OCI-LY7 (cell line): Measurements from ENCODE around the gene SMARCD1. TPM values are rescaled to one million over a fixed set of nuclear protein-coding genes. Genes with fewer than 3 reads are reported as not detected.

Source experiments
- BruUV-seq: library from RNA; stranded (reverse); fragments of 400-500 nt; replicated peaks from 2 replicates; lab custom pipeline; 2021; lab: Mats Ljungman, UMichigan
- CTCF ChIA-PET: fragments of 300-600 bp; sonication (Branson Sonifier 250); formaldehyde crosslinking; loops from one replicate; lab custom pipeline; 2022; ENCODE audit warnings: antibody characterized with exemption; ENCODE audit not compliant: unreplicated experiment; lab: Charles Lee
- POLR2A ChIA-PET: fragments of 300-600 bp; sonication (Branson Sonifier 250); formaldehyde crosslinking; loops from one replicate; lab custom pipeline; 2022; ENCODE audit warnings: antibody characterized with exemption; lab: Charles Lee
- DNase-seq: peaks from one replicate; pipeline ENCODE4 v3.0.0-alpha.2; 2015; ENCODE audit warnings: low spot score
- H2AFZ ChIP-seq: fragments of 200-600 bp; sonication (generic), shearing (Covaris generic); 2 replicates; pipeline ENCODE4 v1.6.1; 2014; ENCODE audit warnings: mild to moderate bottlenecking, antibody characterized with exemption, low read length, moderate library complexity
- H3K27ac ChIP-seq: fragments of 200-600 bp; sonication (generic); 2 replicates; pipeline ENCODE4 v1.5.1; 2014; ENCODE audit warnings: mixed run types, low read depth, mild to moderate bottlenecking, moderate library complexity, low read length, inconsistent platforms; ENCODE audit not compliant: poor library complexity, severe bottlenecking
- H3K36me3 ChIP-seq: fragments of 200-600 bp; sonication (generic); 2 replicates; pipeline ENCODE4 v1.6.1; 2014; ENCODE audit warnings: mild to moderate bottlenecking, antibody characterized with exemption, low read length, moderate library complexity, mixed read lengths; ENCODE audit not compliant: insufficient read depth
- H3K4me1 ChIP-seq: fragments of 200-600 bp; sonication (generic); 2 replicates; pipeline ENCODE4 v1.5.1; 2014; ENCODE audit warnings: mild to moderate bottlenecking, low read length; ENCODE audit not compliant: insufficient read depth, poor library complexity, severe bottlenecking
- H3K4me2 ChIP-seq: fragments of 200-600 bp; sonication (generic); 2 replicates; pipeline ENCODE4 v1.6.1; 2014; ENCODE audit warnings: mild to moderate bottlenecking, low read length
- H3K4me3 ChIP-seq: fragments of 200-600 bp; sonication (generic); 2 replicates; pipeline ENCODE4 v1.5.1; 2014; ENCODE audit warnings: mild to moderate bottlenecking, low read depth, low read length; ENCODE audit not compliant: poor library complexity, severe bottlenecking
- H3K79me2 ChIP-seq: fragments of 200-600 bp; sonication (generic); 2 replicates; pipeline ENCODE4 v1.6.1; 2016; ENCODE audit warnings: low read depth, mild to moderate bottlenecking, low read length, moderate library complexity, mixed read lengths; ENCODE audit not compliant: insufficient read depth
- H3K9me2 ChIP-seq: fragments of 200-600 bp; sonication (generic); 2 replicates; pipeline ENCODE4 v1.6.1; 2016; ENCODE audit warnings: mild to moderate bottlenecking, low read length, mixed read lengths; ENCODE audit not compliant: insufficient read depth
- H3K9me3 ChIP-seq: fragments of 200-600 bp; sonication (generic); 2 replicates; pipeline ENCODE4 v1.6.1; 2014; ENCODE audit warnings: mild to moderate bottlenecking, mixed run types, low read length, mixed read lengths
- H4K20me1 ChIP-seq: fragments of 200-600 bp; sonication (generic); 2 replicates; pipeline ENCODE4 v1.6.1; 2014; ENCODE audit warnings: mild to moderate bottlenecking, antibody characterized with exemption, low read length, moderate library complexity, mixed read lengths; ENCODE audit not compliant: insufficient read depth
- CTCF ChIP-seq: fragments of 200-600 bp; sonication (generic); conservative IDR thresholded peaks from 2 replicates; pipeline ENCODE4 v1.5.1; 2014; ENCODE audit warnings: mild to moderate bottlenecking, antibody characterized with exemption, low read length, moderate library complexity, mixed read lengths
- EZH2phosphoT487 ChIP-seq: fragments of 200-600 bp; sonication (generic); IDR thresholded peaks from 2 replicates; pipeline ENCODE4 v1.6.1; 2018; ENCODE audit warnings: low read depth, borderline replicate concordance, mild to moderate bottlenecking, mixed run types, antibody characterized with exemption, low read length, moderate library complexity, mixed read lengths
- intact Hi-C: fragments of 100-400 bp; cut with micrococcal nuclease; formaldehyde crosslinking; loops from one replicate; pipeline ENCODE4 v1.10.0; 2022; ENCODE audit not compliant: unreplicated experiment
- total RNA-seq, 2 experiments: library from RNA; depleted of rRNA in 1 of 2; stranded (reverse); fragments of >200 nt in 1 of 2; shearing (Covaris generic) in 1 of 2; gene quantifications; 2 replicates each; pipeline ENCODE4 v1.2.3, GENCODE V29; 2014 to 2022

The SMARCD1 gene
- total RNA-seq, 2 experiments from 2014 or later: 92.8 to 134 TPM

DNA sequence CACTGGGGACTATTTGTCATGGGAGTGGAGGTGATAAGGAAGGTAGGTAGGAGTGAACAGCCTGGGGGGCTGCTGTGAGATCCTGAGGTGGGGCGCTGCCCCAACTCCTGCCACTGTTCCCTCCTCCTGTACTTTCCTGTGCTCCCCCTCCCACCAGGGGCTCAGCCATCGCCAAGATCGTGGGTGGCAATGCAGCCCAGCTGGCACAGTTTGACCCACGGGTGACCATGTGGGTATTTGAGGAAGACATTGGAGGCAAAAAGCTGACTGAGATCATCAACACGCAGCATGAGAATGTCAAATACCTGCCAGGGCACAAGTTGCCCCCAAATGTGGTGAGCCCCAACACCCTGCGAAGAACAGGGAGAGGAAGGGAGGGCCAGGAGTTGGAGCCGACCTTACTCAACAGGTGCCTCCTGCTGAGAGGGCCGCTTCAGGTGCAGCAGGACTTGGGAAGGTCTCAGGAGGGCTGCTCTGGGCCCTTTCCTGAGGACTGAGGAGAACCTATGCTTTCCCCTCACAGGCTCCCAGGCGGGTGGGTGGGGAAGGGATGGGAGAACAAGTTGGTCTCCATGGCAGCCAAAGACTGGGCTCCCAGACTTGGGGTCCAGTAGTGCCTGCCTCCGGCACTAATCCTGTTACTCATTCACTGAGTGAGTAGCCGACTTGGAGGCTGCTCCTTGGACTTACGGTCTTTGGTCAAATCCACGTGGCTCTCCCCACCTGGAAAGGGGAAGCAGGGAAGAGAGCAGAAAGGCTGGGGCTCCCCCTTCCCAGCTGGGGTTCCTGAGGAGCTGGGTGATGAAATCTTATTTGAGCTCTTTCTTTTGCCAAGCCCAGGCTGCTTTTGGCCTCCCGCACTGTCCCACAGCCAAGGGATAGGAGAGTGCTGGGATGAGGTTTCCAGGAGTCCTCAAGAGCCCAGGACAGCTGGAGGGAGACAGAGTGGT is 19.6 kb downstream of the SMARCD1 start:
- H3K9me3 ChIP-seq: no peaks in the 10 kb centered on the region
- TF ChIP-seq CTCF: no peak
- TF ChIP-seq EZH2phosphoT487: no peak
- no peak overlapping the region for H3K27ac ChIP-seq
- H3K36me3 ChIP-seq: peaks cover 19% of the 10 kb centered on the region; the same call in 1 of the 2 replicates
- intact Hi-C loops: no loop called here
- no TSS peak for BruUV-seq
- POLR2A ChIA-PET: no interaction called here
- no peak for DNase-seq
- no peaks in the 10 kb centered on the region for H3K9me2 ChIP-seq
- no peaks in the 10 kb centered on the region for H3K79me2 ChIP-seq
- peaks cover 6% of the 10 kb centered on the region for H3K4me1 ChIP-seq
- H3K4me3 ChIP-seq: no peak overlapping the region
- CTCF ChIA-PET: no interaction called here
- no peak overlapping the region for H3K4me2 ChIP-seq
- no peaks in the 10 kb centered on the region for H4K20me1 ChIP-seq
- no peak overlapping the region for H2AFZ ChIP-seq

- TF ChIP-seq CTCF: no peak
- TF ChIP-seq EZH2phosphoT487: no peak
- CTCF ChIA-PET: no interaction called here
- H4K20me1 ChIP-seq: no peaks in the 10 kb centered on the region
- no peak overlapping the region for H3K4me3 ChIP-seq
- DNase-seq: no peak
- peaks cover 19% of the 10 kb centered on the region for H3K4me1 ChIP-seq
- H3K9me2 ChIP-seq: no peaks in the 10 kb centered on the region
- no TSS peak for BruUV-seq
- H2AFZ ChIP-seq: no peak overlapping the region
- intact Hi-C loops: no loop called here
- no peaks in the 10 kb centered on the region for H3K79me2 ChIP-seq
- H3K4me2 ChIP-seq: no peak overlapping the region
- peaks cover 6% of the 10 kb centered on the region; the same call in 1 of the 2 replicates for H3K36me3 ChIP-seq
- no peak overlapping the region for H3K27ac ChIP-seq
- POLR2A ChIA-PET: no interaction called here
- H3K9me3 ChIP-seq: no peaks in the 10 kb centered on the region
These were observed 20.8 kb downstream of the SMARCD1 start for GRCh38 chr12:50105913-50106450.
